B cell (primary cell): Measurements from ENCODE around the gene CTIF. TPM values are rescaled to one million over a fixed set of nuclear protein-coding genes. Genes with fewer than 3 reads are reported as not detected.

Experiments
- ATAC-seq: fragments of 200-7000 bp; cut with Tn5 transposase; one replicate; pipeline ENCODE4 v1.10.0; 2021; ENCODE audit warnings: low read depth, mild to moderate bottlenecking, moderate number of reproducible peaks, moderate library complexity
- CTCF ChIA-PET: fragments of 350-600 bp; sonication (Branson Sonifier 250); formaldehyde crosslinking; loops from one replicate; lab custom pipeline; 2021; ENCODE audit warnings: antibody characterized with exemption, inconsistent platforms; lab: Charles Lee
- POLR2A ChIA-PET: fragments of 350-600 bp; sonication (Branson Sonifier 250); formaldehyde crosslinking; loops from one replicate; lab custom pipeline; 2021; ENCODE audit warnings: antibody characterized with exemption; lab: Charles Lee
- DNase-seq: peaks from one replicate; pipeline ENCODE4 v3.0.0; 2013
- H2AFZ ChIP-seq: 2 replicates; pipeline ENCODE4 v1.6.1; 2012; ENCODE audit warnings: mild to moderate bottlenecking, low read depth, low read length; ENCODE audit not compliant: insufficient read depth, poor library complexity, severe bottlenecking
- H3K27ac ChIP-seq, 2 donors: 1 replicate in 1 of 2; 2 replicates in 1 of 2; pipeline ENCODE4 v1.5.1; 2012 to 2013; ENCODE audit warnings: low read length in 2 of 2, mild to moderate bottlenecking in 2 of 2, moderate library complexity in 1 of 2
- H3K27me3 ChIP-seq, 4 experiments: fragments of 200-600 bp in 1 of 4; sonication (generic) in 1 of 4; replicated peaks in 1 of 4; 1 replicate in 2 of 4; 2 replicates in 2 of 4; pipeline versions ENCODE4 v1.6.1 to v1.7.0; 2013 to 2016; ENCODE audit warnings: low read length in 3 of 4, mild to moderate bottlenecking in 2 of 4, mixed read lengths in 1 of 4, moderate library complexity in 1 of 4; ENCODE audit not compliant: insufficient read depth in 4 of 4, control insufficient read depth in 3 of 4; ENCODE audit errors: control extremely low read depth in 1 of 4
- H3K36me3 ChIP-seq, 2 experiments: replicated peaks in 1 of 2; 1 replicate in 1 of 2; 2 replicates in 1 of 2; pipeline versions ENCODE4 v1.6.1 to v1.7.1; 2013; ENCODE audit warnings: low read length in 1 of 2; ENCODE audit not compliant: insufficient read depth in 2 of 2, control insufficient read depth in 1 of 2; ENCODE audit errors: control extremely low read depth in 1 of 2, extremely low read depth in 1 of 2
- H3K4me1 ChIP-seq, 2 donors: fragments of 200-600 bp in 1 of 2; sonication (generic) in 1 of 2; 1 replicate in 1 of 2; 2 replicates in 1 of 2; pipeline versions ENCODE4 v1.5.1 to v1.6.1; 2013 to 2017; ENCODE audit warnings: low read length in 2 of 2; ENCODE audit not compliant: control insufficient read depth in 2 of 2, insufficient read depth in 2 of 2
- H3K4me2 ChIP-seq: replicated peaks from 2 replicates; pipeline ENCODE3; 2012; ENCODE audit warnings: mild to moderate bottlenecking, low read depth, low read length; ENCODE audit not compliant: poor library complexity, severe bottlenecking
- H3K4me3 ChIP-seq, 5 experiments: fragments of 200-600 bp in 1 of 5; sonication (generic) in 1 of 5; 1 replicate in 3 of 5; 2 replicates in 2 of 5; pipeline versions ENCODE4 v1.5.1 to v1.7.0; 2011 to 2016; ENCODE audit warnings: low read length in 4 of 5, mild to moderate bottlenecking in 4 of 5, low read depth in 2 of 5, control low read depth in 1 of 5, moderate library complexity in 1 of 5; ENCODE audit not compliant: insufficient read depth in 1 of 5; ENCODE audit errors: control extremely low read depth in 1 of 5, extremely low read depth in 1 of 5
- H3K79me2 ChIP-seq: fragments of 200-600 bp; sonication (generic); one replicate; pipeline ENCODE4 v1.6.0; 2016; ENCODE audit warnings: low read length; ENCODE audit not compliant: control insufficient read depth, insufficient read depth
- H3K9ac ChIP-seq: fragments of 200-600 bp; sonication (generic); 2 replicates; pipeline ENCODE4 v1.6.1; 2017; ENCODE audit warnings: mild to moderate bottlenecking, low read length, moderate library complexity
- H3K9me3 ChIP-seq, 3 donors: one replicate each; pipeline versions ENCODE4 v1.6.1 to v1.7.1; 2013; ENCODE audit warnings: low read length in 2 of 3; ENCODE audit not compliant: control insufficient read depth in 2 of 3, insufficient read depth in 1 of 3; ENCODE audit errors: control extremely low read depth in 1 of 3
- H4K20me1 ChIP-seq: 2 replicates; pipeline ENCODE4 v1.6.0; 2012; ENCODE audit warnings: mild to moderate bottlenecking, low read length; ENCODE audit not compliant: insufficient read depth, control insufficient read depth, poor library complexity, severe bottlenecking
- H3K27ac Mint-ChIP-seq: one replicate; pipeline ENCODE4 v1.8.0; 2021; ENCODE audit warnings: mixed read lengths
- H3K27me3 Mint-ChIP-seq: one replicate; pipeline ENCODE4 v1.8.0; 2021; ENCODE audit warnings: mixed read lengths
- H3K4me1 Mint-ChIP-seq: one replicate; pipeline ENCODE4 v1.8.0; 2021; ENCODE audit warnings: mixed read lengths
- H3K4me3 Mint-ChIP-seq: one replicate; pipeline ENCODE4 v1.8.0; 2021; ENCODE audit warnings: mixed read lengths
- H3K9me3 Mint-ChIP-seq: one replicate; pipeline ENCODE4 v1.8.0; 2022; ENCODE audit warnings: mixed read lengths; ENCODE audit not compliant: insufficient read depth
- EZH2 ChIP-seq: IDR thresholded peaks from 2 replicates; pipeline ENCODE4 v1.6.1; 2012; ENCODE audit warnings: borderline replicate concordance, low read depth, mild to moderate bottlenecking, moderate library complexity, low read length; ENCODE audit not compliant: insufficient read depth, poor library complexity, severe bottlenecking
- WGBS: methylation state at CpG from one replicate; pipeline ENCODE4 v1.1.5; 2013; ENCODE audit warnings: missing lambda C conversion rate; ENCODE audit not compliant: insufficient coverage; 5-methylcytosine and 5-hydroxymethylcytosine counted together
- intact Hi-C: fragments of 100-400 bp; cut with micrococcal nuclease; formaldehyde crosslinking; loops from one replicate; pipeline ENCODE4 v1.10.0; 2022
- polyA plus RNA-seq: library from polyadenylated mRNA; depleted of rRNA; stranded (reverse); fragments of >200 nt; gene quantifications from 2 replicates; pipeline ENCODE4 v1.2.3, GENCODE V29; 2012
- total RNA-seq, 2 donors: library from RNA; stranded (reverse); fragments of 120-200 nt in 1 of 2; gene quantifications; 1 replicate in 1 of 2; 2 replicates in 1 of 2; pipeline versions ENCODE4 v1.2.3 to v1.2.4, GENCODE V29; 2013 to 2022
- TF ChIP-seq, protein P1 (sequence below): fragments of 200-600 bp; IDR thresholded peaks from one replicate; pipeline ENCODE4 v1.8.0; 2022; ENCODE audit warnings: antibody characterized with exemption, mild to moderate bottlenecking

The CTIF gene
- total and polyA plus RNA-seq, 2 donors (not counting 1 experiment from before 2014, with no cell fraction given): 3.6 to 16.2 TPM

DNA sequence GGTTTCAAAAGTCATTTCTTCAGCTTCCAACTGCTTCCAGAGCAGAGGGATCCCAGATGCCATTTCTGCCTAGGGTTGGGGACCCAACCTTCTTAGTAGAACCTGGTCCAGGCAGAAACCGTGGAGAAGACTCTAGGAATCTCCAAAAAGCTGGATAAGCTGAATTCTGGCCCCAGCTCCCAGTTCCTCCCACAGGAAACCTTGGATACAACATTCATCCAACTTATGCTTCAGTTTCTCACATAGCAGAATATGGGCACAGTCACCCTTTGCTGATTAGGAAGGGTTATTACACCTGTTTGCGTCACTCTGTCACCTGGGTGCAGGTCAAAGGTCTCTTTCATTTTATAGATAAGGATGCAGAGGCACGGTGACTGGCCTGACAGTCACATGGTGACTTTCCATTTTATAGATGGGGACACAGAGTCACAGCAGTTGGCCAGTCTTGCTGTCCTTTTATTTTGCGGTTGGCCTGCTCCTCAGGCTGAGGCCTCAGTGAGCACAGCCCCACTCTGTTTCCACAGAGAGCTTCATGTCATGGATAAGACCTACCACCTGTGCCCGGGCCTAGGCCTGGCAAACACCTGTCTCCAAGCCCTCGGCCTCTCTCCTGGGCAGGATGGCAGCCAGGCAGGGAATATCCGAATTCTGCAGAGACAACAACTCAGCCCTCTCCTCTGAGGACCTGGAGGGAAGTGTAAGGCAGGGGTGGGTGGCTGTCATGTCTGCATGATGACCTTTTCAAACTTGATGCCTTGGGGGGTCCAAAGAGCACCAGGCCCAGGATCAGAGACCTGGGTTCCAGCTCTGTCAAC is 263.1 kb downstream of the CTIF start:
- Histone ChIP-seq H3K36me3 (no peaks in the 10 kb centered on the region), H3K79me2 (no peaks in the 10 kb centered on the region), H4K20me1 (no peaks in the 10 kb centered on the region), H3K9me3 (no peaks in the 10 kb centered on the region), H3K4me1 (peaks cover 19 to 30% of the 10 kb centered on the region in 2 donors), H3K4me3 (no peak overlapping the region), H3K27ac (no peak overlapping the region), H3K9ac (peak overlapping the region; percentile 11), H3K4me2 (peak overlapping the region; percentile 40), H2AFZ (no peak overlapping the region), H3K27me3 (no peaks in the 10 kb centered on the region)
- H3K4me3 Mint-ChIP-seq: peak overlapping the region; percentile 63
- no peaks in the 10 kb centered on the region for H3K9me3 Mint-ChIP-seq
- intact Hi-C loops: loop anchor here (1.0 kb wide), 2 partner anchors 17 to 67 kb away; no protein-coding TSS in a partner anchor
- CTCF ChIA-PET: no interaction called here
- peaks cover 48% of the 10 kb centered on the region for H3K4me1 Mint-ChIP-seq
- ATAC-seq: no peak
- peak overlapping the region; percentile 8 for H3K27ac Mint-ChIP-seq
- POLR2A ChIA-PET: interaction anchor here (1.5 kb wide), 1 partner anchor 150 kb away, joined by 4 read pairs; no protein-coding TSS in a partner anchor
- no peaks in the 10 kb centered on the region for H3K27me3 Mint-ChIP-seq
- WGBS: 86% methylated on average over 6 of the region's 7 CpGs
- no peak for DNase-seq
- no peak for TF ChIP-seq EZH2
- TF ChIP-seq, protein P1, sequence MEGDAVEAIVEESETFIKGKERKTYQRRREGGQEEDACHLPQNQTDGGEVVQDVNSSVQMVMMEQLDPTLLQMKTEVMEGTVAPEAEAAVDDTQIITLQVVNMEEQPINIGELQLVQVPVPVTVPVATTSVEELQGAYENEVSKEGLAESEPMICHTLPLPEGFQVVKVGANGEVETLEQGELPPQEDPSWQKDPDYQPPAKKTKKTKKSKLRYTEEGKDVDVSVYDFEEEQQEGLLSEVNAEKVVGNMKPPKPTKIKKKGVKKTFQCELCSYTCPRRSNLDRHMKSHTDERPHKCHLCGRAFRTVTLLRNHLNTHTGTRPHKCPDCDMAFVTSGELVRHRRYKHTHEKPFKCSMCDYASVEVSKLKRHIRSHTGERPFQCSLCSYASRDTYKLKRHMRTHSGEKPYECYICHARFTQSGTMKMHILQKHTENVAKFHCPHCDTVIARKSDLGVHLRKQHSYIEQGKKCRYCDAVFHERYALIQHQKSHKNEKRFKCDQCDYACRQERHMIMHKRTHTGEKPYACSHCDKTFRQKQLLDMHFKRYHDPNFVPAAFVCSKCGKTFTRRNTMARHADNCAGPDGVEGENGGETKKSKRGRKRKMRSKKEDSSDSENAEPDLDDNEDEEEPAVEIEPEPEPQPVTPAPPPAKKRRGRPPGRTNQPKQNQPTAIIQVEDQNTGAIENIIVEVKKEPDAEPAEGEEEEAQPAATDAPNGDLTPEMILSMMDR: no peak
